MM.1S (cell line): Measurements from ENCODE around the gene KRT23.

Experiments
- EZH2phosphoT487 ChIP-seq: fragments of 300-600 bp; sonication (generic); IDR thresholded peaks from 2 replicates; pipeline ENCODE4 v1.6.1; 2018; ENCODE audit warnings: antibody characterized with exemption, low read length
- TF ChIP-seq, protein P1 (sequence below): fragments of 300-600 bp; sonication (generic); IDR thresholded peaks from 2 replicates; pipeline ENCODE4 v1.5.1; 2016; ENCODE audit warnings: antibody characterized with exemption, low read length, mixed read lengths

DNA sequence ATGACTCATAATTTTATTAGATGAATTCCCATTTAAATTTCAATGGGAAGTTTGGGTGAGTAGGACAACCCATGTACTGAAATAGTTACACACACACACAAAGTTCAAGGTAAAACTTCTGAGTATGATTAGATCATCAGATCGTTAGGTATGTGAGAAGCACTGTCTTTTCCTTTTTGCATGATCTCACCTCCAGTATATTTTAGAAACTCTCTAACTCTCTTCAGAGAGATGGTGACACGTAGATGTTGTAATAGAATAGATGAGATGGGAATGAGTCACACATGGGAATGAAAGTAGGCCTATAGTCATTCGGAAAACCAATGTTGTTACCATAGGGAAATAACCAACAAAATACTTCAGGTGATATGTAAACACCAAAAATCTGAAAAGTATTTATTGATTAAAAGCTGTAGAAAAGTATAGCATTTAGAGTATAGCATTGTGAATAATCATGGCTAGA is 22.2 kb downstream of the KRT23 start:
- TF ChIP-seq, protein P1, sequence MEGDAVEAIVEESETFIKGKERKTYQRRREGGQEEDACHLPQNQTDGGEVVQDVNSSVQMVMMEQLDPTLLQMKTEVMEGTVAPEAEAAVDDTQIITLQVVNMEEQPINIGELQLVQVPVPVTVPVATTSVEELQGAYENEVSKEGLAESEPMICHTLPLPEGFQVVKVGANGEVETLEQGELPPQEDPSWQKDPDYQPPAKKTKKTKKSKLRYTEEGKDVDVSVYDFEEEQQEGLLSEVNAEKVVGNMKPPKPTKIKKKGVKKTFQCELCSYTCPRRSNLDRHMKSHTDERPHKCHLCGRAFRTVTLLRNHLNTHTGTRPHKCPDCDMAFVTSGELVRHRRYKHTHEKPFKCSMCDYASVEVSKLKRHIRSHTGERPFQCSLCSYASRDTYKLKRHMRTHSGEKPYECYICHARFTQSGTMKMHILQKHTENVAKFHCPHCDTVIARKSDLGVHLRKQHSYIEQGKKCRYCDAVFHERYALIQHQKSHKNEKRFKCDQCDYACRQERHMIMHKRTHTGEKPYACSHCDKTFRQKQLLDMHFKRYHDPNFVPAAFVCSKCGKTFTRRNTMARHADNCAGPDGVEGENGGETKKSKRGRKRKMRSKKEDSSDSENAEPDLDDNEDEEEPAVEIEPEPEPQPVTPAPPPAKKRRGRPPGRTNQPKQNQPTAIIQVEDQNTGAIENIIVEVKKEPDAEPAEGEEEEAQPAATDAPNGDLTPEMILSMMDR: no peak
- TF ChIP-seq EZH2phosphoT487: no peak
